ENCODE measurements around the gene MKNK1.

The MKNK1 gene

DNA sequence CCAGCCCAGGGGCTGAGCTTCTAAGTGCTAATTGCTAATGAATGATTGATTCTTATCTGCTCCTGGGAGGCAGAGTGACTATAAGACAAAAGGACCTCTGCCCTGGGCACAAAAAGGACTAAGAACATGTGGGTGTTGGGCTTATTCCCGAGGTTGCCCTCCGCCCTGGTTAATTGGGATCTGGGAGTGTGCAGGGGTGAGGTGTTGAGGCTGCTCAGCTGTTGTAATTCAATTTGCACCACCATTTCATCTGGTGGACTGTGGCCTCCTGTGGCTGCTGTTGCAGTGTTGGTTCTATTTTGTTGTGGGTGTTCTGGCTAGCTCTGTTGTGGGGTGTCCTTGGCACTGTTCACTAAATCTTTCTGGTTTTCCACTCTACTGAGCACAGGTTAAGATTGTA lies 65.9 kb downstream of the MKNK1 start:
- DNase-seq (ENCODE audit: low spot score): no peak

GRCh38 chr1:46537651-46538050 lies 66.4 kb downstream of the MKNK1 start:
- no peak for DNase-seq (ENCODE audit: low spot score)

- DNase-seq (ENCODE audit: low spot score): no peak
Measured at GRCh38 chr1:46536527-46536926, 67.5 kb downstream of the MKNK1 start.

DNA sequence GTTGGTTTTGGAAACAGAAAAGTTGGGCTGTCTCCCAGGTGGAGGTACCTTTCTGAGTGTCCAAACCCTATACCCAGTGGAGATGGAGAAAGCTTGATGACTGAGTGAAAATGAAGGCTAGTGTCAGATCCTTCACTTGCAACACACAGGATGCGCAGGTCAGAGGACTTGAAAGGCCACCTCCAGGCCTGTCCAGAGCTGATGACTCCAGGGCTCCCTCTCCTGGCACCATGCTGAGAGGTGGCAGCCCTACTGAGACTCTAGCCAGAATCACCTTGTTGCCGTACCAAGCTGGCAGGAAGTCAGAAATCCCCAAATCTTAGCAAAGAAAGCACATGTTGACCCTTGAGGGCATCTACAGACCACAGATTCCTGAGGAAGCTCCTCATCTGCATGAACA lies 69.0 kb downstream of the MKNK1 start:
- DNase-seq (ENCODE audit: low spot score): peak; percentile 85

- no peak for DNase-seq (ENCODE audit: low spot score)
Measured at GRCh38 chr1:46533179-46533864, 70.7 kb downstream of the MKNK1 start.

DNA sequence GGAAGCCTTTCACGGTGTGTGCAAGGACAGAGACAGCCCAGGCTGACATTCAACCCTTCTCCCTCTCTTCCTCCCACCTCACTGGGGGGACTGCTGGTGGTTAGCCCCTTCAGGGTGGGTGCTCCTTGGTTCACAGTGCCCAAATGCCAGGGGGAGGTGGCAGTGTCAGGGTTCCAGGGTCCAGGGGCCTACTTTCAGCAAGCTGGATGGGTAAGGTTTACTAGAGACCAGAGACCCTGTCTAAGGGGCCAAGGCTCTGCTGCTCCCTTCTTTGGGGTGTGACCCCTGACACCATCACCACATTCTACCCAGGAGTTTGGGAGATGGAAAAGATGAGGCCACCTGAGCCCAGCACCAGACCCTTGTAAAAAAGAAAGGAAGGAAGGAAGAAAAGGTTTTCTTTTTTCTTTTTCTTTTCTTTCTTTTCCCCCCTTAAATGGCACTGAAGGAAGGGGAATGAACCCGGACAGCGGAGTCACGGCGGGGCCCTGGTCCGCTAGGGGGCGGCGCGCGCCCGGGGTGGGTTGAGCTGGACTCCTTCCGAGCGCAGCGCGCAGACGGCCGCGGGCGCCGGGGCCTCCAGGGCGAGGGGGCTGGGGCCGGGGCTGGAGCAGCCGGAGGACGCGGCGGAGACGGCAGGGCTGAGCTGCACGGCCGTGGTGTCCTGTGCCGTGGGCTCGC lies 71.4 kb downstream of the MKNK1 start:
- DNase-seq (ENCODE audit: low spot score): peak; percentile 92

- no peak for DNase-seq (ENCODE audit: low spot score)
Measured at GRCh38 chr1:46532095-46532494, 72.0 kb downstream of the MKNK1 start.

DNA sequence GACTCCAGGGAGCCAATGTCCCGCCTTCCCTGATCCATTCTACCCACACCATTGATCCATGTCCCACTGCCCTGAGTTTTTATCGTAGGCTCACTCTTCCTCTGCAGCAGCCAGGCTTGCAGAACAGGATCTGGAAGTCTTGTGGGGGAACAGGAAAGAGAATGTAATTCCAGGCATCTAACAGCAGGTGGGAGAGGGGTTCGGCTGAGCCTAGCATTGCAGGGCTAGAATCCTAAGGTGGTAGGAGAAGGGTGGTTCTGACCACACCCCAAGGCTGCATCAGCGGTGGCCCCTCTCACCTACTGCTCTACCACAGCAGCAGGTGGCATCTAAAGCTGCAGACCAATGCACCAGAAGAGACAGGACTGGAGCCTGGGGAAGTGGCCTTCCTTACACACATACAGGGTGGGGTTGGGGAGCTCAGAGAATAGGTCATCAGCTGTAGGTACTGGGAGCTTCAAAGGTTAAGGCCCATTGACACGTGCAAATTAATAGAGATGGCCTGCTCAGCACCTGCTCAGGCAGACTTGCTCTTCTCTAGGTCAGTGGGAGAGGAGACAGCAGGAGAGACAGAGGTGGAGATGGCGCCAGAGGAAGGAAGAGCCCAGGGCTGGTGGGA lies 73.2 kb downstream of the MKNK1 start:
- DNase-seq (ENCODE audit: low spot score): peak; percentile 56

- DNase-seq (ENCODE audit: low spot score): no peak
Measured at GRCh38 chr1:46530311-46530710, 73.8 kb downstream of the MKNK1 start.

DNA sequence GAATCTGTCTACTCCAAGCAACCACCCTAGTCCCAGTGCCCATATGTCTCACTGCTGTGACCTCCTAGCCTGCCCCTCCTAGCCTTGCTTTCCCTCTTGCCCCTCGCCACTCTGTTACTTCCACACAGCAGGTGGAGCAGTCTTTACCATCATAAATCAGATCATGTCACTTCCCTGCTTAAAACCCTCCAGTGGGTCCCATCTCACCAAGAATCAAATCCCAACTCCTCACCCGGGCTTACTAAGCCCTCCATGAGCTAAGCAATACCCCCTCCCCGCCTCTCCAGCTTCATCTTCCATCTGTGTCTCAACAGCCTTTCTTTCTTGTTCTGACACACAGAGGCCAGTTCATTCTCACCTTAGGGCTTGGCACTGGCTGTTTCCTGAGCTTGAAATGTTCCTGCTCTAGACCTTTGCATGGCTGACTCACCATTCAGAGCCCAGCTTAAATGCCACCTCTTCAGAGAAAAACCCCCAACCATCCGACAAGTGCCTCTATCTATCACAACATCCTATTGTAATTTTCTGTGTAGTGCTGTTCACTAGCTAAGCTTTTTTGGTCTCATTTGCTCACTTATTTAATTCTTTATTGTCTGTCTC lies 74.9 kb downstream of the MKNK1 start:
- DNase-seq (ENCODE audit: low spot score): no peak

DNA sequence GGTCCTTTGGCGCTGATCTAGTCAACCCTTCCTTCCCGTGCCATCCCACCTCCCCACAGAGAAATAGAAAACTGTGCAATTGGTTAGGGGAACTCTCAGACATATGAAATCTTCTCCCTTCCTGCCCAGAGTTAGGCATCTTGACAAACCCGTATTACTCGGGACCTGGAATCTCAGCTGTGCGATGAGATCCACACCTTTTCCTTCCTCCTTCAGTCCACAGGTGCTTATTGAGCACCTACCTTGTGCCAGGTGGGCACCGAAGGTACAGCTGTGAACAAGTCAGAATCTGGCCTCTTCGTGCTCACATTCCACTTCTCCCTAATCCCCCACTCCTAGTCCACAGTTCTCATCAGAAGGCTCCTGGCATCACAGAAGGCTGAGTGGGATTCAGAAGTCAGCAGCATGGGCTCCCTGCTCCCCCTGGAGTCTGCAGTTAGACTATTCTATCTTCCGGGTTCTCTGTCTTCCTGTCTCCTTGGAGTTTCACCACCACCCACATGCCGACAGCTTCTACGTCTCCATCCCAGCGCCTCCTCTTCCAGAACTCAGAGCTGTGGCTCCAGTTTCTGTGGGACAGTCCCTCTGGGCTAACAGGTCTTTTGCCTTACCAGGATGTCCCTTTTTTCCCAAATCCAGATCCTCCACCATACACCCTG lies 75.6 kb downstream of the MKNK1 start:
- DNase-seq (ENCODE audit: low spot score): no peak

DNA sequence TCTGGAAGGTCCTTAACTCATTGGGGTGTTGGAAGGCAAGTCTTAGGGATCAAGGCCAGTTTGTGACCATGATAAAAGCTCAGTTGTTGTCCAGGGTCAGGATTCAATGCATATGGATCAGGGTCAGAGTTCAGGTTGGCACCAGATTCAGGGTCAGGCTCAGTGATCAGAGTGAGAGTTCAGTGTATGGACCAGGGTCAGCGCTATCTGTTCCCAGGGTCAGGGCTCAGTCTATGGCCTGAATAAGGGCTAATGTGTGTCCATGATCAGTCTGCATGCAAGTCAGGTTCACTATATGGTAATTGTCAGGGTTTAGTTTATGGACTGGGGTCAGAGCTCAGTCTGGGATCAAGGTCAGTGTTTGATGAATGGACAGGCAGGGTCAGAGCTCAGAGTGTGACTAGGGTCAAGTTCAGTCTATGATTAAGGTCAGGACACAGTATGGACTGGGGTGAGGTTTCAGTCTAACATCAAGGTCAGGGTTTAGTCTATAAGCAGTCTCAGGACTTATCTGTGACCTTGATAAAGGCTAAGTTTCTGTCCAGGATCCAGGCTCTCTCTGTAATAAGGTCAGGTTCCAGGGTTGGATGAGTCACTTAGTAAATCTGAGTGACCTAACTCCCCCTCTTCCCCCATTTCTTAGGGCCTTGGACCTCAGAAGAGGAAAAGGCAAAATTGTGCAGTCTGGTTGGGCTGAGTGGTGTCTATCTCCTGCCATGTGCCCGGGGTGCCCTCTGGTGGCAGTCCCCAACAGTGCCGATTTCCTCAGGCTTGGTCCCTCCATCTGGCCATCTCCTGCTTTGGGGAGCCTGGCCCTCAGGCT lies 76.4 kb downstream of the MKNK1 start:
- DNase-seq (ENCODE audit: low spot score): peak; percentile 90

- no peak for DNase-seq (ENCODE audit: low spot score)
Measured at GRCh38 chr1:46526691-46527291, 77.3 kb downstream of the MKNK1 start.

DNA sequence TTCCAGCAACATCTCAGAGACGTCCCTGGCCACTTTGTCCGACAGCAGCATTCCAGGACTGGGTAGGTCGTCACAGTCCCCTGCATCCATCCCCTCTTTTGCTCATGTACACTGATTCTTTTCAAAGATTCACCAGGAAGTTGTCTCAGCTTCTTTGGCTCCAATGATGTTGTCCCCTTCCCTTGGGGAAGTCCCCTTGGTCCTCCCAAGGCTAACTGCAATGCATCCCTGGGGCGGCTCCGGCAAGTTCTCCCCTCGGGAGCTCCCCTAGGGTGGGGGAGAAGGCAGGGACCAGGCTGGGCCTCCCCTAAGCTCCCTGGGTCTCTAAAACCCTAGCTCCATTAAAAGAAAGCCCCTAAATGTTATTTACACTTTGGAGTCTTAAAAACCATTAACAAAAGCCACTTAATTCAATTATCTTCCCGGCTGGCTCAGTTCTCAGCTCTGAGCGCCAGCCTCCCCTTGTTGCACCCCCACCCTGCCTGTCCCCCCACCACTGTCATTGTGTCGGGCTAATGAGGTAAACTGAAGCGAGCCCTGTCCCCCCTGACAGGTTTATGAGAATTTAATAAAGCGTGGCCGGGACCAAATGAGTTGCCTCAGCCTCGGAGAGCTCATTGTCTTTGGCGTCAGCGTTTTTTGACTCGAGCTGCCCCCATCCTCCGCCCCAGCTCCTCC lies 77.9 kb downstream of the MKNK1 start:
- no peak for DNase-seq (ENCODE audit: low spot score)

GRCh38 chr1:46525253-46525983 lies 78.7 kb downstream of the MKNK1 start:
- DNase-seq (ENCODE audit: low spot score): no peak

DNA sequence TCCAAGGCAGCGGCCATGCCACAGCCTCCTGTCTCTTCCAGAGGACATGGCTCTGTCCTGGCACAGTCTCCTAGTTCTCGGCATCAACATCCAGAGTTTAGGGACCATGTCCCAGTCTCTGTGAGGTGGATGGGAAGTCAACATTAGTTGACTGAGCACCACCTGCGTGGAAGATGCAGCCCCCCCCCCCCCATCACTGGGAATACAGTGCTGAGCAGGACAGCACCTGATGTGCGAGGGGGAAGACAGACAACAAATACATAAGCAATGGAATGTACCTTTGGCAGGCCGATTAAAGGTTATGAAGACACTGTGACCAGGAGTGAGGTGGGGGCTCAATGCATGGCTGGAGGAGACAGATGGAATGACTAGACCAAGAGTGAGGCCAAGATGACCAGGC lies 79.2 kb downstream of the MKNK1 start:
- no peak for DNase-seq (ENCODE audit: low spot score)

- DNase-seq (ENCODE audit: low spot score): no peak
Measured at GRCh38 chr1:46523496-46524353, 80.3 kb downstream of the MKNK1 start.

- no peak for DNase-seq (ENCODE audit: low spot score)
Measured at GRCh38 chr1:46522969-46523320, 81.1 kb downstream of the MKNK1 start.

Data from HuH-7.5 (cell line).